H1 (cell line): ENCODE results near the gene ERICH3. TPM values are rescaled to one million over a fixed set of nuclear protein-coding genes. Genes with fewer than 3 reads are reported as not detected.

Source experiments
- ASH2L ChIP-seq: fragments of 200-600, 300-600 bp; sonication (generic); IDR thresholded peaks from one replicate; pipeline ENCODE4 v1.7.1; 2017; ENCODE audit warnings: low read length
- ATF3 ChIP-seq: IDR thresholded peaks from 2 replicates; pipeline ENCODE4 v1.6.1; 2011; ENCODE audit warnings: low read depth, mild to moderate bottlenecking, low read length; ENCODE audit not compliant: insufficient read depth
- BRCA1 ChIP-seq: IDR thresholded peaks from 2 replicates; pipeline ENCODE4 v1.6.1; 2012; ENCODE audit warnings: low read depth, low read length, improper control_type of control experiment
- EP300 ChIP-seq, 2 experiments: IDR thresholded peaks; 1 replicate in 1 of 2; 2 replicates in 1 of 2; pipeline ENCODE4 v1.6.1; 2011 to 2012; ENCODE audit warnings: low read depth in 2 of 2, low read length in 2 of 2, mild to moderate bottlenecking in 2 of 2, borderline replicate concordance in 1 of 2, inconsistent platforms in 1 of 2, moderate library complexity in 1 of 2
- GABPA ChIP-seq: IDR thresholded peaks from 2 replicates; pipeline ENCODE4 v1.6.1; 2011; ENCODE audit warnings: mild to moderate bottlenecking, low read length, moderate library complexity, borderline replicate concordance; ENCODE audit not compliant: insufficient read depth
- SUZ12 ChIP-seq: fragments of 200-600 bp; sonication (generic); IDR thresholded peaks from 2 replicates; pipeline ENCODE4 v1.6.1; 2012; ENCODE audit warnings: mild to moderate bottlenecking, inconsistent platforms, low read length, moderate library complexity, mixed read lengths
- TEAD4 ChIP-seq: IDR thresholded peaks from 2 replicates; pipeline ENCODE4 v1.6.1; 2012; ENCODE audit warnings: low read depth, low read length, inconsistent platforms, mixed read lengths
- polyA plus RNA-seq, 7 experiments: library from polyadenylated mRNA; depleted of rRNA in 3 of 7; stranded (reverse) in 5 of 7; unstranded in 2 of 7; fragments of >200 nt in 5 of 7; fragments of 200-250 nt in 2 of 7; gene quantifications; 1 replicate in 5 of 7; 2 replicates in 1 of 7; 4 replicates in 1 of 7; pipeline versions ENCODE4 v1.2.1 to v1.2.3, GENCODE V29; 2011 to 2013; ENCODE audit warnings: missing spikeins in 2 of 7, mixed read lengths in 2 of 7
- total RNA-seq: library from RNA; stranded (reverse); fragmentation: NEBNext Ultra II Directional; extraction: Animal tissue kit (Norgen Biotek cat#: 25700); gene quantifications from 2 replicates; pipeline ENCODE4 v1.2.1, GENCODE V29; 2021

Gene ERICH3
- total and polyA plus RNA-seq, 2 of the 8 experiments (the other 6 are each of a cell fraction or from before 2014, with no cell fraction given), result 0.02 TPM; not detected in 1

- no peak for TF ChIP-seq EP300 (IDR thresholded peaks at IDR 0.05; ENCODE audit: borderline replicate concordance in 1 of 2, low read depth in 2 of 2, low read length in 2 of 2)
- TF ChIP-seq GABPA, result no peak
- no peak for TF ChIP-seq ASH2L
- TF ChIP-seq BRCA1, result no peak
- TF ChIP-seq SUZ12, result no peak
- no peak for TF ChIP-seq TEAD4
- TF ChIP-seq ATF3, result no peak
Measured at GRCh38 chr1:74587888-74588287, 85.7 kb downstream of the ERICH3 start (continued).
